KMS-11 (cell line): Measurements from ENCODE around the gene ECM2.

ENCODE experiments used
- H2AFZ ChIP-seq: fragments of 200-600 bp; sonication (generic); 2 replicates; pipeline ENCODE4 v1.6.1; 2016; ENCODE audit warnings: antibody characterized with exemption, mixed run types, low read depth
- H3K27ac ChIP-seq: fragments of 200-600 bp; sonication (generic); 2 replicates; pipeline ENCODE4 v1.6.1; 2016; ENCODE audit warnings: mild to moderate bottlenecking, mixed run types
- H3K27me3 ChIP-seq: fragments of 200-600 bp; sonication (generic); 2 replicates; pipeline ENCODE4 v1.6.1; 2017; ENCODE audit warnings: mild to moderate bottlenecking, low read depth, mixed run types, moderate library complexity; ENCODE audit not compliant: insufficient read depth
- H3K36me3 ChIP-seq: fragments of 200-600 bp; sonication (generic); 2 replicates; pipeline ENCODE4 v1.6.1; 2017; ENCODE audit warnings: mild to moderate bottlenecking, mixed run types; ENCODE audit not compliant: insufficient read depth
- H3K4me1 ChIP-seq: fragments of 200-600 bp; sonication (generic); 2 replicates; pipeline ENCODE4 v1.6.1; 2016; ENCODE audit warnings: mild to moderate bottlenecking, low read depth, mixed run types; ENCODE audit not compliant: poor library complexity, severe bottlenecking
- H3K4me2 ChIP-seq: fragments of 200-600 bp; sonication (generic); 2 replicates; pipeline ENCODE4 v1.7.0; 2016; ENCODE audit warnings: mild to moderate bottlenecking, mixed run types
- H3K4me3 ChIP-seq: fragments of 200-600 bp; sonication (generic); IDR thresholded peaks from 2 replicates; pipeline ENCODE4 v1.6.1; 2017; ENCODE audit warnings: low read depth, low read length, mixed read lengths; ENCODE audit not compliant: insufficient read depth
- H3K79me2 ChIP-seq: fragments of 200-600 bp; sonication (generic); 2 replicates; pipeline ENCODE4 v1.6.1; 2016; ENCODE audit warnings: low read depth, mixed run types; ENCODE audit not compliant: insufficient read depth
- H3K9ac ChIP-seq: fragments of 200-600 bp; sonication (generic); 2 replicates; pipeline ENCODE4 v1.6.1; 2016; ENCODE audit warnings: mild to moderate bottlenecking, mixed run types
- H4K20me1 ChIP-seq: fragments of 200-600 bp; sonication (generic); 2 replicates; pipeline ENCODE4 v1.6.1; 2016; ENCODE audit warnings: mild to moderate bottlenecking, mixed run types; ENCODE audit not compliant: insufficient read depth
- TF ChIP-seq, protein P1 (sequence below): fragments of 200-600 bp; sonication (generic); conservative IDR thresholded peaks from 2 replicates; pipeline ENCODE4 v1.6.1; 2017; ENCODE audit warnings: low read depth, mild to moderate bottlenecking, antibody characterized with exemption, low read length, moderate library complexity, mixed read lengths

The ECM2 gene

DNA sequence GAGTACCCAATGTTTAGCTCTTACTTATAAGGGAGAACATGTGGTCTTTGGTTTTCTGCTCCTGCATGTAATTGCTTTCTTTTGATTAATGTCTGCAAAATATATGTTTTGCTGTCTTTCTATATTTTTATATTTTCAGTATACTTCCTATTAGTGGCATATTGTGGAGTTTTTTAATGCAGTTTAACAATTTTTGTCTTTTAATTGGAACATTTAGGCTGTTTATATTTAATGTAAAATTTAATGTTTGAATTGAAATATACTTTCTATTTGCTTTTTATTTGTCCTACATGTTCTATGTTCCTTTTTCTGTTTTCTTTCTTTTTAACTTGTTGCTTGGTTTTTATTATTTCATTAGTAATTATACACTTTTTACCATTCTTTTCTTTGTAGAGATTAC lies 4.9 kb downstream of the ECM2 start:
- H3K27me3 ChIP-seq = no peaks in the 10 kb centered on the region
- no peak overlapping the region for H3K27ac ChIP-seq
- TF ChIP-seq, protein P1, sequence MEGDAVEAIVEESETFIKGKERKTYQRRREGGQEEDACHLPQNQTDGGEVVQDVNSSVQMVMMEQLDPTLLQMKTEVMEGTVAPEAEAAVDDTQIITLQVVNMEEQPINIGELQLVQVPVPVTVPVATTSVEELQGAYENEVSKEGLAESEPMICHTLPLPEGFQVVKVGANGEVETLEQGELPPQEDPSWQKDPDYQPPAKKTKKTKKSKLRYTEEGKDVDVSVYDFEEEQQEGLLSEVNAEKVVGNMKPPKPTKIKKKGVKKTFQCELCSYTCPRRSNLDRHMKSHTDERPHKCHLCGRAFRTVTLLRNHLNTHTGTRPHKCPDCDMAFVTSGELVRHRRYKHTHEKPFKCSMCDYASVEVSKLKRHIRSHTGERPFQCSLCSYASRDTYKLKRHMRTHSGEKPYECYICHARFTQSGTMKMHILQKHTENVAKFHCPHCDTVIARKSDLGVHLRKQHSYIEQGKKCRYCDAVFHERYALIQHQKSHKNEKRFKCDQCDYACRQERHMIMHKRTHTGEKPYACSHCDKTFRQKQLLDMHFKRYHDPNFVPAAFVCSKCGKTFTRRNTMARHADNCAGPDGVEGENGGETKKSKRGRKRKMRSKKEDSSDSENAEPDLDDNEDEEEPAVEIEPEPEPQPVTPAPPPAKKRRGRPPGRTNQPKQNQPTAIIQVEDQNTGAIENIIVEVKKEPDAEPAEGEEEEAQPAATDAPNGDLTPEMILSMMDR = no peak
- H3K79me2 ChIP-seq = no peaks in the 10 kb centered on the region
- H3K36me3 ChIP-seq = no peaks in the 10 kb centered on the region
- H3K9ac ChIP-seq = no peak overlapping the region
- no peak overlapping the region for H3K4me2 ChIP-seq
- no peak overlapping the region for H2AFZ ChIP-seq
- no peaks in the 10 kb centered on the region for H4K20me1 ChIP-seq
- H3K4me1 ChIP-seq = peaks cover 27% of the 10 kb centered on the region
- H3K4me3 ChIP-seq = no peak overlapping the region

DNA sequence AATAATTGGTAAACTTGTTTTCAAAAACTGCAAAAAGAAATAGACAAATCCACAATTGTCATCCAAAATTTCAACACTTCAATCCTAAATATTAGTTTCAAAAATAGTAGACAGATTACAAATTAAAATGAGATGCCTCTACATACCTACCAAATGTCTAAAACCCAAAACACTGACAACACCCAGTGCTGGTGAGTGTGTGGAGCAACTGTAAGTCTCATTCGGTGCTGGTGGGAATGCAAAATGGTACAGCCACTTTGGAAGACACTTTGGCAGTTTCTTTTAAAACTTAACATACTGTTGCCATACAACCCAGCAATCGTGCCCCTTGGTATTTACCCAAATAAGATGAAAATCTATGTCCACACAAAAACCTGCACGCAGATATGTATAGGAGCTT lies 6.7 kb downstream of the ECM2 start:
- H3K9ac ChIP-seq = no peak overlapping the region
- no peaks in the 10 kb centered on the region for H3K36me3 ChIP-seq
- TF ChIP-seq, protein P1 = no peak
- H2AFZ ChIP-seq = no peak overlapping the region
- H3K79me2 ChIP-seq = no peaks in the 10 kb centered on the region
- H3K27me3 ChIP-seq = no peaks in the 10 kb centered on the region
- no peak overlapping the region for H3K4me2 ChIP-seq
- no peak overlapping the region for H3K27ac ChIP-seq
- H3K4me3 ChIP-seq = no peak overlapping the region
- H3K4me1 ChIP-seq = peaks cover 9% of the 10 kb centered on the region
- H4K20me1 ChIP-seq = no peaks in the 10 kb centered on the region

DNA sequence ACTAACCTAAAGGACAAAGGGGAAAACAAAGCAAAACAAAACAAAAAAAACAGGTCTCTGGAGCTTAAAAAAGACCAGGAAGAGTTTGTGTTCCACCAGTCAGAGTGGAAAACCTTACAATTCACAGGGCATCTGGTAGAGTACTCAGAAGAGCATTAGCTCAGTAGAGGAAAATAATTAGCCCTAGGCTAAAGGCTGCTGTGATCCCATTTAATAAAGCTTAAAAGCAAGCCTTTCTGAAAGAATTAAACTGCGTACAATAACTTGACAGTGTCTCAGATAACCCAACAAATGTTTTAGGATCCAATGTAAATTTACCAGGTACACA lies 7.3 kb downstream of the ECM2 start:
- peaks cover 3% of the 10 kb centered on the region for H3K4me1 ChIP-seq
- TF ChIP-seq, protein P1 = no peak

DNA sequence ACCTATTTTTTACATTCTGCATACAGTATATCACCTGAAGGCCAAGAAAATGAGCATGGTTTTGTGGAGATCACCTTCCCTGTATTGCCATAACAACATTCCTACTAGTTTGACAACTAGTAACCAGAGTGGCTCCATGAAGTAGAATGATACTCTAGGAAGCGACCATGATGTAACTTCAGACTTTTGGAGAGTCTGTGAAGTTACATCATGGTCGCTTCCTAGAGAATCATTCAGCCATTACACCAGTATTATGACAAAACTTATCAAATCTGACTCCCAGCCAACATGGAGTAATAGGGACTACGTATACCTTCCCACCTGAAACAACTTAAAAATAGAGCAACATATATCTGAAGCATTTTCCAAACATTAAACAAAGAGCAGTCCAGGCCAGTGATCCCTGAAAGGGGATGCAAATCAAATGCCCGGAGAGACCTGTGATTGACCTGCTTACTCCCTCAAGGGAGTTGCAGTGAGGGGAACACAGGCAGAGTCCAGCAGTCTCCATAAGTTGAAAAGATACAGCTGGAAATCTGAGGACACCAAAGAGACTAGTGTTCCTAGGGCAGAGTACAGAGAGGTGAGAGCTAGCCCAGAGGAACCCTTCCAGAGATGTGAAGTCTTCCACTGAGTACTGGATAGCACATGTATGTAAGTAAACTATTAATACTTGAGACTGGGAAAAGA lies 7.8 kb downstream of the ECM2 start:
- H3K4me3 ChIP-seq = no peak overlapping the region
- no peaks in the 10 kb centered on the region for H3K79me2 ChIP-seq
- H3K27ac ChIP-seq = no peak overlapping the region
- no peak overlapping the region for H3K4me2 ChIP-seq
- no peaks in the 10 kb centered on the region for H3K36me3 ChIP-seq
- H2AFZ ChIP-seq = no peak overlapping the region
- no peaks in the 10 kb centered on the region for H4K20me1 ChIP-seq
- TF ChIP-seq, protein P1 = no peak
- H3K9ac ChIP-seq = no peak overlapping the region
- no peaks in the 10 kb centered on the region for H3K4me1 ChIP-seq
- no peaks in the 10 kb centered on the region for H3K27me3 ChIP-seq

More for the DNA sequence above, 7.3 kb downstream of the ECM2 start:
- Histone ChIP-seq H3K27ac (no peak overlapping the region), H3K27me3 (no peaks in the 10 kb centered on the region), H3K9ac (no peak overlapping the region), H3K4me2 (no peak overlapping the region), H3K36me3 (no peaks in the 10 kb centered on the region), H3K4me3 (no peak overlapping the region), H4K20me1 (no peaks in the 10 kb centered on the region), H2AFZ (no peak overlapping the region), H3K79me2 (no peaks in the 10 kb centered on the region)
